Trophoblast cell (in vitro differentiated cells and primary cell): ENCODE data around the gene CPM.

Experiments
- DNase-seq, 2 donors: peaks; one replicate each; pipeline ENCODE4 v3.0.0-alpha.2; 2016
- H2AFZ ChIP-seq: 2 replicates; pipeline ENCODE4 v1.6.1; 2013; ENCODE audit warnings: low read length, moderate library complexity, mild to moderate bottlenecking; ENCODE audit not compliant: insufficient read depth, poor library complexity
- H2AK5ac ChIP-seq: 2 replicates; pipeline ENCODE4 v1.6.1; 2013; ENCODE audit warnings: mild to moderate bottlenecking, low read length
- H2BK120ac ChIP-seq: 2 replicates; pipeline ENCODE4 v1.6.1; 2013; ENCODE audit warnings: low read length, mild to moderate bottlenecking, moderate library complexity; ENCODE audit not compliant: insufficient read depth, poor library complexity
- H2BK12ac ChIP-seq: 2 replicates; pipeline ENCODE4 v1.6.1; 2013; ENCODE audit warnings: mild to moderate bottlenecking, low read length, moderate library complexity
- H2BK5ac ChIP-seq: 2 replicates; pipeline ENCODE4 v1.6.1; 2013; ENCODE audit warnings: low read length, low read depth, moderate library complexity, mild to moderate bottlenecking; ENCODE audit not compliant: poor library complexity
- H3K14ac ChIP-seq: 2 replicates; pipeline ENCODE4 v1.6.1; 2013; ENCODE audit warnings: mild to moderate bottlenecking, low read length
- H3K18ac ChIP-seq: 2 replicates; pipeline ENCODE4 v1.6.1; 2013; ENCODE audit warnings: mild to moderate bottlenecking, low read length
- H3K23ac ChIP-seq: 2 replicates; pipeline ENCODE4 v1.6.1; 2013; ENCODE audit warnings: low read length
- H3K27ac ChIP-seq: 2 replicates; pipeline ENCODE4 v1.5.1; 2013; ENCODE audit warnings: low read depth, mild to moderate bottlenecking, inconsistent platforms, low read length, moderate library complexity
- H3K27me3 ChIP-seq: 2 replicates; pipeline ENCODE4 v1.6.1; 2013; ENCODE audit warnings: inconsistent platforms, mild to moderate bottlenecking, low read length, moderate library complexity; ENCODE audit not compliant: insufficient read depth
- H3K36me3 ChIP-seq, 2 experiments: 1 replicate in 1 of 2; 2 replicates in 1 of 2; pipeline ENCODE4 v1.6.1; 2013; ENCODE audit warnings: low read length in 2 of 2, mild to moderate bottlenecking in 2 of 2, moderate library complexity in 1 of 2; ENCODE audit not compliant: insufficient read depth in 2 of 2, control insufficient read depth in 1 of 2
- H3K4ac ChIP-seq: 2 replicates; pipeline ENCODE4 v1.6.1; 2013; ENCODE audit warnings: low read depth, mild to moderate bottlenecking, low read length, moderate library complexity
- H3K4me1 ChIP-seq, 2 experiments: 1 replicate in 1 of 2; 2 replicates in 1 of 2; pipeline ENCODE4 v1.6.1; 2013; ENCODE audit warnings: low read length in 2 of 2, mild to moderate bottlenecking in 2 of 2, moderate library complexity in 1 of 2; ENCODE audit not compliant: insufficient read depth in 2 of 2, control insufficient read depth in 1 of 2
- H3K4me2 ChIP-seq: 2 replicates; pipeline ENCODE4 v1.6.1; 2013; ENCODE audit warnings: inconsistent platforms, mild to moderate bottlenecking, low read length, moderate library complexity
- H3K4me3 ChIP-seq: 2 replicates; pipeline ENCODE4 v1.5.1; 2013; ENCODE audit warnings: mild to moderate bottlenecking, low read depth, low read length, inconsistent platforms
- H3K79me1 ChIP-seq: one replicate; pipeline ENCODE4 v1.6.1; 2013; ENCODE audit warnings: low read length
- H3K79me2 ChIP-seq: 2 replicates; pipeline ENCODE4 v1.6.1; 2013; ENCODE audit warnings: low read length, mild to moderate bottlenecking; ENCODE audit not compliant: control insufficient read depth, insufficient read depth, poor library complexity
- H3K9ac ChIP-seq: 2 replicates; pipeline ENCODE4 v1.6.1; 2013; ENCODE audit warnings: mild to moderate bottlenecking, low read length
- H3K9me3 ChIP-seq: 2 replicates; pipeline ENCODE4 v1.6.1; 2013; ENCODE audit warnings: low read depth, mild to moderate bottlenecking, control low read depth, inconsistent platforms, low read length; ENCODE audit not compliant: insufficient read depth
- H4K12ac ChIP-seq: 2 replicates; pipeline ENCODE4 v1.6.1; 2013; ENCODE audit warnings: low read depth, mild to moderate bottlenecking, low read length, moderate library complexity
- H4K8ac ChIP-seq: 2 replicates; pipeline ENCODE4 v1.6.1; 2013; ENCODE audit warnings: low read depth, mild to moderate bottlenecking, low read length, moderate library complexity
- H4K91ac ChIP-seq: one replicate; pipeline ENCODE4 v1.6.1; 2013; ENCODE audit warnings: low read depth, mild to moderate bottlenecking, low read length, moderate library complexity
- WGBS: extraction: QIAGEN DNeasy Blood & Tissue Kit; methylation state at CpG from one replicate; pipeline ENCODE4 v1.1.7; 2013; ENCODE audit warnings: missing lambda C conversion rate; ENCODE audit not compliant: insufficient read length, insufficient coverage; ENCODE audit errors: extremely low coverage; 5-methylcytosine and 5-hydroxymethylcytosine counted together

CPM gene

DNA sequence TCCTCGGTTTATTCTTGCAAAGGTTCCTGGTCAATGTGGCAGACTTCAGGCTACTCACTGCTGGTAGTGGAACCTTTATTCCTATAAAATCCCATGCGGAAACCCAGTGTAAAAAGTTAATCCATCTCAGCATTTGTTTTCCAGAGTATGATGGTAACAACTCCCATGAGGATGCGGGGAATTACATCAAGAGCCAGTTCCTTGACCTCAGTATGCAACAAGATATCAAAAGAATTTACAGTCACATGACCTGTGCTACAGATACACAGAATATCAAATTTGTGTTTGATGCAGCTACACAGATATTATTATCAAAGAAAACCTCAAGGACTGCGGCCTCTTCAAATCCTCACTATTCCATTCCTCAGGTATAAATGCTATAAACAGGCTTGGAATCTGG is 19.3 kb downstream of the CPM start:
- no peak overlapping the region for H3K4me3 ChIP-seq
- H4K8ac ChIP-seq: no peak overlapping the region
- no peak overlapping the region for H2BK120ac ChIP-seq
- H2AFZ ChIP-seq: no peak overlapping the region
- no peak overlapping the region for H2BK5ac ChIP-seq
- no CpG with 5 or more reads among the region's 4 CpGs for WGBS
- no peaks in the 10 kb centered on the region for H3K9me3 ChIP-seq
- no peaks in the 10 kb centered on the region for H3K27me3 ChIP-seq
- no peak for DNase-seq
- no peak overlapping the region for H3K23ac ChIP-seq
- H3K18ac ChIP-seq: no peak overlapping the region
- no peaks in the 10 kb centered on the region for H3K4me1 ChIP-seq
- no peak overlapping the region for H2AK5ac ChIP-seq
- no peak overlapping the region for H3K27ac ChIP-seq
- no peaks in the 10 kb centered on the region for H3K36me3 ChIP-seq
- H3K9ac ChIP-seq: no peak overlapping the region
- no peak overlapping the region for H3K4ac ChIP-seq
- H3K79me1 ChIP-seq: no peaks in the 10 kb centered on the region
- no peak overlapping the region for H2BK12ac ChIP-seq
- H4K12ac ChIP-seq: no peak overlapping the region
- H3K79me2 ChIP-seq: no peaks in the 10 kb centered on the region
- H4K91ac ChIP-seq: no peak overlapping the region
- no peak overlapping the region for H3K14ac ChIP-seq
- no peak overlapping the region for H3K4me2 ChIP-seq

DNA sequence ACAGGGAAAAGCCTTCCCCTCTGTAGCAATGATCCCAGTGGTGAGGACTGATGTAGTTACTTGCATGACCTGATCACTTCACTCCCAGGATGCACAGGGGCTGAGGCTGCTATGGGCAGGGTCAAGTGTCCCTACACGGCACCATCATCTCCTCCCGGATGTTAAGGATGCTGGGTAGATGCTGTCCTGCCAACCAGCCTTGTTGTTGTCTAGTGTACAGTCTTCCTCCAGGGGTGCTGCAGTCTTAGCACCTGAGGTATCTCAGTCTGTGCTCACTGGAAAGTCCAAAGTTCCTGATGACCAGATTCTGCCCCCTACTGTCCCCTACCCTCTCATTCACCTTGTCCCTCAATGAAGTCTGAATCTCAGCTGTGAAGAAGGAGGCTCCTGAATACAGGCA is 20.1 kb downstream of the CPM start:
- H3K36me3 ChIP-seq: no peaks in the 10 kb centered on the region
- H3K9me3 ChIP-seq: no peaks in the 10 kb centered on the region
- H3K14ac ChIP-seq: no peak overlapping the region
- H2BK5ac ChIP-seq: no peak overlapping the region
- no peak overlapping the region for H3K27ac ChIP-seq
- no peaks in the 10 kb centered on the region for H3K4me1 ChIP-seq
- DNase-seq: no peak
- no peak overlapping the region for H3K23ac ChIP-seq
- no peak overlapping the region for H3K18ac ChIP-seq
- no peaks in the 10 kb centered on the region for H3K27me3 ChIP-seq
- no peak overlapping the region for H3K4me3 ChIP-seq
- H3K79me1 ChIP-seq: no peaks in the 10 kb centered on the region
- no peak overlapping the region for H4K91ac ChIP-seq
- H4K12ac ChIP-seq: no peak overlapping the region
- no peak overlapping the region for H3K4me2 ChIP-seq
- H4K8ac ChIP-seq: no peak overlapping the region
- H2BK12ac ChIP-seq: no peak overlapping the region
- H3K79me2 ChIP-seq: no peaks in the 10 kb centered on the region
- no peak overlapping the region for H3K9ac ChIP-seq
- no peak overlapping the region for H2AFZ ChIP-seq
- H2AK5ac ChIP-seq: no peak overlapping the region
- WGBS: no CpG with 5 or more reads among the region's 2 CpGs
- no peak overlapping the region for H2BK120ac ChIP-seq
- no peak overlapping the region for H3K4ac ChIP-seq

DNA sequence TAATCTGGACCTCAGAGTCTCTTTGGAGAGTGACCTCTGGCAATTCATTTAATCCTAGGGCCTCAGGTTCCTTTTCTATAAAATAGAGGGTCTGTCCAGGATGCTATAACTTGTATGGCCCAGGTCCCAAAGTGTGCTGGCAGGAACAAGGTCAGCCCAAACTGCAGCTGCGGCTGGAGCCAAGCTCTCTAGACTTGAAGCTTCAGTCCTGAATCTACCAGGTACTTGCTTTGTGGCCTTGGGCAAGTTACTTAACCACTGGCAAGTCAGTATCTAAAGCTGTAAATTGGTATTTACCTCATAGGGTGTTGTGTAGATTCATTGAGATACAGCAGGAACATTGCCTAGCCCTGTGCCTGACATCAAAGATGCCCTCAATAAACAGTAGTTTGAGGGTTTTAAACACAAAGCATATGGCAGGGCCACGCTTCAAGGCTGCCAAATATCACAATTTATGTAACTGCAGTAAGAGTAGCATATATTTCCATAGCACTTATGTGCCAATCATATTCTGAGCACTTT is 21.7 kb downstream of the CPM start:
- Histone ChIP-seq H4K91ac (no peak overlapping the region), H3K27me3 (no peaks in the 10 kb centered on the region), H3K36me3 (no peaks in the 10 kb centered on the region), H3K4me3 (no peak overlapping the region), H2BK120ac (no peak overlapping the region), H3K9ac (no peak overlapping the region), H2BK12ac (no peak overlapping the region), H3K79me2 (no peaks in the 10 kb centered on the region), H4K12ac (no peak overlapping the region), H2BK5ac (no peak overlapping the region), H3K23ac (no peak overlapping the region), H3K4me1 (no peaks in the 10 kb centered on the region), H3K18ac (no peak overlapping the region), H3K27ac (no peak overlapping the region), H3K9me3 (no peaks in the 10 kb centered on the region), H4K8ac (no peak overlapping the region), H3K4ac (no peak overlapping the region), H3K14ac (no peak overlapping the region), H2AK5ac (no peak overlapping the region), H3K79me1 (no peaks in the 10 kb centered on the region), H2AFZ (no peak overlapping the region), H3K4me2 (no peak overlapping the region)
- peak; percentile 26 to 40 for DNase-seq
- no CpG with 5 or more reads among the region's 2 CpGs for WGBS

DNA sequence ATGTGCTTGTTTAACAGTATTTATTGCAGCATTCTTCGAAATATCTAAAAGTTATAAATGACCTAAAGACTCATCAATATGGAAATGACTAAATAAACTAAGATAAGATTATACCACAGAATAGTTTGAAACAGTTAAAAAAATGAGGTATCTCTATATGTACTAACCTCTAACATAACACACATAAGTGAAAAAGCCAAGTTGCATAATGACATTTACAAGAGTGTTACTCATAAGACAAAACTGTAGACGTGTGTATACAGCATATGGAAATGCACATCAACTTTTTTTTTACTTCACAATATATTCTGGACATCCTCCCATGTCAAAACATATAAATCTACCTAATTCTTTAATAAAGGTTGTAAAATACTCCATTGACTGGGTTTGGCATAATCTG is 22.8 kb downstream of the CPM start:
- H3K23ac ChIP-seq: no peak overlapping the region
- WGBS: no CpG with 5 or more reads among the region's 2 CpGs
- no peak overlapping the region for H3K4me2 ChIP-seq
- no peak overlapping the region for H4K91ac ChIP-seq
- no peak overlapping the region for H2BK120ac ChIP-seq
- H3K27me3 ChIP-seq: no peaks in the 10 kb centered on the region
- H3K4me1 ChIP-seq: no peaks in the 10 kb centered on the region
- H3K27ac ChIP-seq: no peak overlapping the region
- H2AK5ac ChIP-seq: no peak overlapping the region
- H3K4me3 ChIP-seq: no peak overlapping the region
- no peaks in the 10 kb centered on the region for H3K36me3 ChIP-seq
- H3K79me1 ChIP-seq: no peaks in the 10 kb centered on the region
- H3K9ac ChIP-seq: no peak overlapping the region
- no peak overlapping the region for H4K8ac ChIP-seq
- no peak overlapping the region for H2AFZ ChIP-seq
- H4K12ac ChIP-seq: no peak overlapping the region
- H2BK5ac ChIP-seq: no peak overlapping the region
- H3K79me2 ChIP-seq: no peaks in the 10 kb centered on the region
- no peak overlapping the region for H3K4ac ChIP-seq
- H3K18ac ChIP-seq: no peak overlapping the region
- H2BK12ac ChIP-seq: no peak overlapping the region
- DNase-seq: peak in 1 of 2 donors; percentile 78
- H3K9me3 ChIP-seq: no peaks in the 10 kb centered on the region
- H3K14ac ChIP-seq: no peak overlapping the region
